Skin epidermis (tissue), 12 donors: ENCODE results near the gene ITPKA.
A peak's percentile ranks its signal among the peaks of the same experiment; 100 is the strongest.

ENCODE experiments used
- H3K27ac ChIP-seq, 21 experiments: fragments of 200-600 bp; sonication (generic) in 11 of 21; one replicate each; pipeline ENCODE4 v1.5.0; 2020; ENCODE audit warnings: mild to moderate bottlenecking in 3 of 21, inconsistent platforms in 2 of 21, moderate library complexity in 2 of 21
- H3K4me3 ChIP-seq, 7 experiments: fragments of 200-600 bp; sonication (generic) in 2 of 7; one replicate each; pipeline ENCODE4 v1.5.0; 2020; ENCODE audit warnings: inconsistent platforms in 2 of 7, mild to moderate bottlenecking in 2 of 7, moderate library complexity in 1 of 7

Gene ITPKA

GRCh38 chr15:41487802-41488201, 5.9 kb upstream of the ITPKA start:
- Histone ChIP-seq H3K4me3 (no peak overlapping the region), H3K27ac (no peak overlapping the region)

DNA sequence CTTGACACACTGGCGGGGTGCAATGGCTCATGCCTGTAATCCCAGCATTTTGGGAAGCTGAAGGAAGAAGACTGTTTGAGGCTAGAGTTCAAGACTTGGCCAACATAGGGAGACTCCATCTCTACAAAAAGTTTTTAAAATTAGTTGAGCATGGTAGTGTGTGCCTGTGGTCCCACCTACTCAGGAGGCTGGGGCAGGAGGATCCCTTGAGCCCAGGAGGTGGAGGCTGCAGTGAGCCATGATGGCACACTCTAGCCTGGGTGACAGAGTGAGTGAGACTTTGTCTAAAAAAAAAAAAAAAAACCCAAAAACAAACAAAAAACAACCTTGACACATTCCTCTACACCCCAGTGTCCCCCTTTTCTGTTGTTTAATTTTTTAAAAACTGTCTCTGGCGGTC, 4.0 kb upstream of the ITPKA start:
- no peak overlapping the region for H3K4me3 ChIP-seq
- H3K27ac ChIP-seq, result no peak overlapping the region

GRCh38 chr15:41490355-41490754, 3.3 kb upstream of the ITPKA start:
- Histone ChIP-seq H3K4me3 (no peak overlapping the region), H3K27ac (no peak overlapping the region)

- Histone ChIP-seq H3K27ac (no peak overlapping the region), H3K4me3 (no peak overlapping the region)
These were observed 1.8 kb upstream of the ITPKA start for GRCh38 chr15:41491889-41492288.

DNA sequence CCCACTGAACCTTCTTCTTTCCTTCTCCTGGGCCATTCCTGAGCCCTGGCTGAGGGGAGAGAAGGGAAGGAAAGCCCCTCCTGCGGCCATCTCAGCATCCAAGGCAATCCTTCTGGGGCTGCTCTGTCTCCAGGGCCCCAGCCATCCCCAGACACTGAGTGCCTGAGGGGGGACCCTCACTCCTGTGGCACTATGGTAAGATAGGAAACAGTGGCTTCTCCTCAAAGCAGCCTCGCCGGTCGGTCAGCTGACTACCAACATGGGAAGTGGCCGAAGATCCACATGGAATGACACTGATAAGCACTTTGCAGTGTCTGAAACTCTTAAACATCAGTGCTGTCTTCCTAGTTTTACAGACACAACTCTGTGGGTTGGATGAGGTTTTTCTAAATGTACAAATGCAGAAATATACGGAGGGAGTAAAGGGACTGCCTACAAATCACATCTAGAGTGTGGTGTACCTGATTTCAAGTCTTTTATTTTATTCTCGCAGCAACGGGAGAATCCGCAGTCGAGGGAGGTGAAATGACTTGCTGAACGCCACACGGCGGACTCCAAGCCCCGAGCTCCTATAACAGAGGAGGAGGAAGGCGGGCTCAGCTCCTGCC, 973 bp upstream of the ITPKA start:
- Histone ChIP-seq H3K4me3 (peak overlapping the region; percentile 35 to 61 (median 53)), H3K27ac (peak overlapping the region in 6 of 21 experiments; percentile 10 to 62 (median 38))

- Histone ChIP-seq H3K4me3 (peak overlapping the region; percentile 28 to 61 (median 47)), H3K27ac (no peak overlapping the region)
These were observed 172 bp downstream of the ITPKA start for GRCh38 chr15:41493902-41494189.

DNA sequence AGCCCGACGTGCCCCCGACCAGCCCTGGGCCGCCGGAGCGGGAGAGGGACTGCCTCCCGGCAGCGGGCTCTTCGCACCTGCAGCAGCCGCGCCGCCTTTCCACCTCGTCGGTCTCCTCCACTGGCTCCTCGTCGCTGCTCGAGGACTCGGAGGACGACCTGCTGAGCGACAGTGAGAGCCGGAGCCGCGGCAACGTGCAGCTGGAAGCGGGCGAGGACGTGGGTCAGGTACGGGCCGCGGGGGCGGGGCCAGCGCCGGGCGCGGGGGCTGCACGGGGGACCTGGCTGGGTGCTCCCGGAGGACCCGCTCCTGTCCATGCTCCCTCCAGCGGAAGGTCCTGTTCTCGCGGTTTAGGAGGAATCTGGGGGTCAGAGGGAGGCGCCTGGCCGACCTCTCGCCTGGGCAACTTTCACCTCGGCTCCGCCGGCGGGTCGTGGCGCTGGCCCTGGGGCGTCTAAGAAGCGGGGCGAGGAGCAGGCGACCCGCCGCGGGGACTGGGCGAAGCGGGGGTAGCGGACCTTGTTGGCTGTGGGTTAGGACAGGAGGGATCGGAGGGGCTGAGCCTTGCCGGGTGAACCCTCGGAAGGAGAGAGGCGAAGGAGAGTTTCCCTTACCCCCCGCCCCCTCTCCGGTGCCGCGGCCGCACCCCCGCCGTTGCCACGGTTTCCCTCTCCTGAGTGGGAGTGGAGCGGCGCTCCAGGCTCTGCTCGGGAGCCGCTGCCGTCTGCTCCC, 682 bp downstream of the ITPKA start:
- H3K4me3 ChIP-seq, result peak overlapping the region; percentile 28 to 61 (median 47)
- H3K27ac ChIP-seq, result no peak overlapping the region

GRCh38 chr15:41494922-41495735, 1.5 kb downstream of the ITPKA start:
- H3K27ac ChIP-seq, result no peak overlapping the region
- peak overlapping the region in 5 of 7 experiments; percentile 33 to 61 (median 47) for H3K4me3 ChIP-seq

- H3K4me3 ChIP-seq, result peak overlapping the region in 3 of 7 experiments; percentile 47 to 61 (median 58)
- no peak overlapping the region for H3K27ac ChIP-seq
These were observed 2.3 kb downstream of the ITPKA start for GRCh38 chr15:41495736-41496599.

DNA sequence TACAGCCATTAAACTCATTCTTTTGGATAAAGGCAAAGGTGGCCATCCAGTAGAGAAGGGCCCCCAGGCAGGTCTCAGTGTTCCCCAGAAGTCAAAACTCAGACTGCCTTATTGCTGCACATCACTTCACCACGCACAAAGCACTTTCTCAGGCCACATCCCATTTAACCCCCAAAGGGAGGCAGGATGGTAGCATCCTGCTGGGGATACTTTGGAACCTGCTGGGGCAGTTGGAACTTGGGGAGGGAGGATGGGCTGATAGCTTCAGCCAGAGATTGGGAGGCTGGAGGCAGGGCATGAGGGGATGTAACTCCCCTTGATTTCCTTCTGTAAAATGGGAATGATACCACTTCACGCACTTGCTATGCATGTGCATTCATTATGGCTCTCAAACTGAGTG, 5.0 kb downstream of the ITPKA start:
- H3K27ac ChIP-seq, result no peak overlapping the region
- H3K4me3 ChIP-seq, result no peak overlapping the region

GRCh38 chr15:41499109-41499851, 5.6 kb downstream of the ITPKA start:
- no peak overlapping the region for H3K27ac ChIP-seq
- H3K4me3 ChIP-seq, result no peak overlapping the region

DNA sequence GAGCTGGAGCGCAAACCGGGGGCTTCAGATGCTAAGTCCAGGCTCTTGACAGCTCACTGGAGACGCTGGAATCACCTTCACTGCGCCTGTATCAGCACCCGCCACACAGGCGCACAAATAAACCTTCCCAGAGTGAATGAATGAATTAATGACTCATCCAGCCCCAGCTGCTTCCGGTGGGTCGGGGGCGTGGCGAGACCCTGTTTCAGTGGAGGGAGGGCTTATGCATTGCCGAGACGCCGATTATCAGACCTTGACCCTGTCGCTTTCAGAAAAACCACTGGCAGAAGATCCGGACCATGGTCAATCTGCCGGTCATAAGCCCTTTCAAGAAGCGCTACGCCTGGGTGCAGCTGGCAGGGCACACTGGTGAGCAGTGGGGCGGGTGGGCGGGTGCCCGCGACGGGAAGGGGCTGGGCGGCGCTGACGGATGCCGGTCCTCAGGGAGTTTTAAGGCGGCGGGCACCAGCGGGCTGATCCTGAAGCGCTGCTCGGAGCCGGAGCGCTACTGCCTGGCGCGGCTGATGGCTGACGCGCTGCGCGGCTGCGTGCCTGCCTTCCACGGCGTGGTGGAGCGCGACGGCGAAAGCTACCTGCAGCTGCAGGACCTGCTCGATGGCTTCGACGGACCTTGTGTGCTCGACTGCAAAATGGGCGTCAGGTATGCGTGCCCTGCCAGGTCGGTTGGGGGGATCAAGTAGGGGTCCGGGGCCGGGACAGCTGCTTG, 7.7 kb downstream of the ITPKA start:
- H3K4me3 ChIP-seq, result peak overlapping the region in 3 of 7 experiments; percentile 4 to 27 (median 15)

GRCh38 chr15:41501931-41502794, 8.5 kb downstream of the ITPKA start:
- Histone ChIP-seq H3K4me3 (peak overlapping the region in 6 of 7 experiments; percentile 4 to 27 (median 11)), H3K27ac (no peak overlapping the region)

More for the DNA sequence above, 7.7 kb downstream of the ITPKA start:
- H3K27ac ChIP-seq, result no peak overlapping the region

GRCh38 chr15:41502795-41503668, 9.4 kb downstream of the ITPKA start:
- Histone ChIP-seq H3K27ac (no peak overlapping the region), H3K4me3 (peak overlapping the region in 5 of 7 experiments; percentile 6 to 27 (median 14))

DNA sequence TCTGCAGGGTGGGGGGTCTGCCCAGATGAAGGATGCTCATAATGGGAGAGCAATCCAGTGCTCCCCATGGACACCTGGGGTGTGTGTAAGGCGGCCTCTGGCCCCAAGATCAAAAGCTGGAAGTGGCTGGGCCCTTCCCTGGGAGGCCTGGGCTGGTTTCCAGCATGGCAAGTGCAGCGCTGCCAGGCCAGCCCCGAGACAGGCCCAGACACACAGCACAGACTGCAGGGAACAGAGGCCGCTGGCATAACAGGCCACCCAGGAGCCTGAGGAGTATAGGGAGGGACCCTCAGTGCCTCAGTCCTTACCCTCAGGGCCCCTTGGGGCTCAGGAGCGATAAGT, 10.0 kb downstream of the ITPKA start:
- H3K27ac ChIP-seq, result peak overlapping the region in 1 of 21 experiments; percentile 62
- no peak overlapping the region for H3K4me3 ChIP-seq

DNA sequence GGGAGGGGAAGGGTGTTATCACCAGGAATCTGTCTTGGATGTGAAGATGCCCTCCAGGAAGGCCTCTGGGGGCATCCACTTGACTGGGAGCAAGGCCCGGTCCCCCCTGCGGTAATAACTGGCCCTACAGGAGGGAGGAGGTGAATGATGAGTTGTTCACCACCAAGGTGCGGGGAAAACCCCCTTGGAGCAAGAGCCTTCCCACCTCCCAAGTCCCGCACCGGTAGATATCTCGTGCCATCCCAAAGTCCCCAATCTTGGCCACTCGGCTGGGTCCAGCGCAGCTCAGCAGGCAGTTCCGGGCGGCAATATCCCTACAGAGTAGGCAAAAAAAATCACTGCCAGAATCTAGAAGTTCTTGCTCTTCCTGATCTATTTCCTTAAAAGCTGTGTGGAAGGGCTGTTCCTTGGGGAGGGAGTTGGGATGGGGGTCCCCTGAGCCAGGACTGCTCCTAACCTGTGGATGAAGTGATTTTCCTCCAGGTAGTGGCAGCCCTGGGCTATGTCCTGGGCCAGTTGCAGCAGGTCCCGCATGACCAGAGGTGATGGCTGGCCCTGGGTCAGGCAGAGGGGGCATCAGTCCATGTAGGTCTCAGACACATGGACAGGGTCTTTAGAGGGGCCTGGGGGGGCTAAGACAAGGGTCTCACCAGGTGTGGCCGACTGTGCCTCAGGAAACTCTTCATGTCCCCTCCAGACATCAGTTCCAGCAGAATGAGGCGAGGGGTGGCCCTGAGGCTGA, 11.2 kb downstream of the ITPKA start:
- H3K4me3 ChIP-seq, result no peak overlapping the region
- no peak overlapping the region for H3K27ac ChIP-seq
